HL-60 (cell line): ENCODE data around the gene ELOVL6.
"Not testable (repeated sequence)": the region's sequence is repeated elsewhere in the genome, so short reads cannot be mapped to it uniquely, and the experiment has no call there.

Experiments used
- CTCF ChIP-seq: IDR thresholded peaks from one replicate; pipeline ENCODE4 v1.5.1; 2011; ENCODE audit warnings: low read length, control low read depth, inconsistent platforms; ENCODE audit not compliant: insufficient read depth
- POLR2AphosphoS5 ChIP-seq: IDR thresholded peaks from 2 replicates; pipeline ENCODE4 v1.6.1; 2012; ENCODE audit warnings: low read depth

GRCh38 chr4:110218935-110219334, 20.5 kb upstream of the ELOVL6 start:
- not testable (repeated sequence) for TF ChIP-seq CTCF, POLR2AphosphoS5
